SIG-M5 treated with dmso at 0.1 percent for 504 hours (cell line): Measurements from ENCODE around the gene POLR2H.

Source experiments
- DNase-seq: peaks from one replicate; lab custom pipeline; 2025; ENCODE audit not compliant: unreplicated experiment; lab: John Stamatoyannopoulos, UW

POLR2H gene

GRCh38 chr3:184361532-184361931, at the start of gene POLR2H, which contains the start of gene CLCN2:
Gene POLR2H (plus strand): TSS chr3:184361710. CDS start chr3:184363493, 1,783 bp downstream.
Gene CLCN2 (minus strand): TSS chr3:184361605. CDS start chr3:184361479, 126 bp downstream.
- peak; percentile 47 for DNase-seq

- DNase-seq = peak; percentile 93
These were observed 47.2 kb upstream of the POLR2H start, which contains the start of gene EIF4G1 for GRCh38 chr3:184314363-184314699. Gene EIF4G1 (plus strand): TSS chr3:184314606. CDS start chr3:184315797, 1,191 bp downstream.

GRCh38 chr3:184314700-184315542, 46.6 kb upstream of the POLR2H start:
- DNase-seq = peak; percentile 19

GRCh38 chr3:184315543-184315867, 46.0 kb upstream of the POLR2H start:
- peak; percentile 47 for DNase-seq

GRCh38 chr3:184315871-184316661, 45.4 kb upstream of the POLR2H start:
- peak; percentile 24 for DNase-seq

GRCh38 chr3:184316792-184317191, 44.7 kb upstream of the POLR2H start:
- DNase-seq = no peak

GRCh38 chr3:184317201-184317600, 44.3 kb upstream of the POLR2H start:
- no peak for DNase-seq

GRCh38 chr3:184320104-184320445, 41.4 kb upstream of the POLR2H start:
- DNase-seq = peak; percentile 77

GRCh38 chr3:184321666-184322065, 39.8 kb upstream of the POLR2H start:
- DNase-seq = no peak

GRCh38 chr3:184322731-184323487, 38.6 kb upstream of the POLR2H start:
- peak; percentile 89 for DNase-seq

GRCh38 chr3:184323696-184324095, 37.8 kb upstream of the POLR2H start:
- no peak for DNase-seq

- DNase-seq = no peak
These were observed 36.2 kb upstream of the POLR2H start for GRCh38 chr3:184325269-184325668.

GRCh38 chr3:184325715-184326369, 35.7 kb upstream of the POLR2H start:
- no peak for DNase-seq

GRCh38 chr3:184327171-184327570, 34.3 kb upstream of the POLR2H start:
- no peak for DNase-seq

- no peak for DNase-seq
These were observed 33.0 kb upstream of the POLR2H start for GRCh38 chr3:184328516-184328915.

GRCh38 chr3:184332370-184333090, 29.0 kb upstream of the POLR2H start:
- no peak for DNase-seq

- no peak for DNase-seq
These were observed 28.3 kb upstream of the POLR2H start for GRCh38 chr3:184333190-184333589.

GRCh38 chr3:184333700-184334099, 27.8 kb upstream of the POLR2H start:
- DNase-seq = no peak

- peak; percentile 38 for DNase-seq
These were observed 26.9 kb upstream of the POLR2H start for GRCh38 chr3:184334470-184335158.

GRCh38 chr3:184335291-184335660, 26.2 kb upstream of the POLR2H start:
- no peak for DNase-seq
